GM21576 (cell line): ENCODE data around the gene DSG1.
"Not testable (repeated sequence)": the region's sequence is repeated elsewhere in the genome, so short reads cannot be mapped to it uniquely, and the experiment has no call there.

Experiments used
- ATAC-seq: cut with Tn5 transposase; IDR thresholded peaks from one replicate; pipeline ENCODE4 v1.9.1; 2021; ENCODE audit warnings: mild to moderate bottlenecking, moderate library complexity; ENCODE audit not compliant: unreplicated experiment

Gene DSG1

GRCh38 chr18:31317860-31318259 lies at the start of gene DSG1:
Gene DSG1, plus strand, starts transcription at chr18:31318160. Its CDS starts 141 bp downstream, at chr18:31318301.
- ATAC-seq = no peak

- no peak for ATAC-seq
Measured at GRCh38 chr18:31268985-31269406, 49.0 kb upstream of the DSG1 start.

GRCh38 chr18:31269566-31269965 lies 48.4 kb upstream of the DSG1 start:
- ATAC-seq = no peak

- ATAC-seq = no peak
Measured at GRCh38 chr18:31270578-31270977, 47.4 kb upstream of the DSG1 start.

GRCh38 chr18:31273812-31274527 lies 44.0 kb upstream of the DSG1 start:
- no peak for ATAC-seq

GRCh38 chr18:31274931-31275330 lies 43.0 kb upstream of the DSG1 start:
- no peak for ATAC-seq

GRCh38 chr18:31275722-31276463 lies 42.1 kb upstream of the DSG1 start:
- ATAC-seq = no peak

GRCh38 chr18:31278609-31279071 lies 39.3 kb upstream of the DSG1 start:
- ATAC-seq = no peak

- ATAC-seq = no peak
Measured at GRCh38 chr18:31280502-31280901, 37.5 kb upstream of the DSG1 start.

- ATAC-seq = no peak
Measured at GRCh38 chr18:31281437-31281836, 36.5 kb upstream of the DSG1 start.

GRCh38 chr18:31289446-31289845 lies 28.5 kb upstream of the DSG1 start:
- not testable (repeated sequence) for ATAC-seq

GRCh38 chr18:31291688-31292087 lies 26.3 kb upstream of the DSG1 start:
- no peak for ATAC-seq

- ATAC-seq = no peak
Measured at GRCh38 chr18:31294199-31294747, 23.7 kb upstream of the DSG1 start.

- ATAC-seq = no peak
Measured at GRCh38 chr18:31297248-31297647, 20.7 kb upstream of the DSG1 start.

GRCh38 chr18:31301201-31301655 lies 16.7 kb upstream of the DSG1 start:
- no peak for ATAC-seq

- ATAC-seq = no peak
Measured at GRCh38 chr18:31302991-31303390, 15.0 kb upstream of the DSG1 start.

GRCh38 chr18:31303771-31304170 lies 14.2 kb upstream of the DSG1 start:
- no peak for ATAC-seq

- ATAC-seq = no peak
Measured at GRCh38 chr18:31309115-31309514, 8.8 kb upstream of the DSG1 start.

- no peak for ATAC-seq
Measured at GRCh38 chr18:31316974-31317373, 986 bp upstream of the DSG1 start.

GRCh38 chr18:31321719-31322118 lies 3.8 kb downstream of the DSG1 start:
- no peak for ATAC-seq

- ATAC-seq = no peak
Measured at GRCh38 chr18:31325051-31325450, 7.1 kb downstream of the DSG1 start.
